PC-9 (cell line): ENCODE measurements around the gene TSC22D2. TPM values are rescaled to one million over a fixed set of nuclear protein-coding genes. Genes with fewer than 3 reads are reported as not detected.

Experiments used
- BruUV-seq: library from RNA; stranded (reverse); fragments of 400-500 nt; replicated peaks from 2 replicates; lab custom pipeline; 2021; lab: Mats Ljungman, UMichigan
- CTCF ChIA-PET: fragments of 300-600 bp; sonication (Branson Sonifier 250); formaldehyde crosslinking; loops from one replicate; lab custom pipeline; 2022; ENCODE audit warnings: antibody characterized with exemption; lab: Charles Lee
- POLR2A ChIA-PET: fragments of 300-600 bp; sonication (Branson Sonifier 250); formaldehyde crosslinking; loops from one replicate; lab custom pipeline; 2022; ENCODE audit warnings: antibody characterized with exemption; ENCODE audit not compliant: unreplicated experiment; lab: Charles Lee
- DNase-seq, 2 experiments: peaks; one replicate each; pipeline versions ENCODE4 v3.0.0 to v3.0.0-alpha.2; 2015 to 2022; ENCODE audit warnings: mixed read lengths in 1 of 2
- H2AFZ ChIP-seq: fragments of 200-600 bp; sonication (generic); 2 replicates; pipeline ENCODE4 v1.8.1; 2017; ENCODE audit warnings: antibody characterized with exemption
- H3F3A ChIP-seq: fragments of 200-600 bp; sonication (generic); 2 replicates; pipeline ENCODE4 v1.8.1; 2017; ENCODE audit warnings: antibody characterized with exemption, mild to moderate bottlenecking, low read depth; ENCODE audit not compliant: insufficient read depth
- H3K27ac ChIP-seq: fragments of 200-600 bp; sonication (generic); 2 replicates; pipeline ENCODE4 v1.6.1; 2016; ENCODE audit warnings: mixed run types
- H3K27me3 ChIP-seq: fragments of 200-600 bp; sonication (generic); 2 replicates; pipeline ENCODE4 v1.6.1; 2016; ENCODE audit warnings: low read depth, mixed run types; ENCODE audit not compliant: insufficient read depth
- H3K36me3 ChIP-seq: fragments of 200-600 bp; sonication (generic); 2 replicates; pipeline ENCODE4 v1.6.1; 2016; ENCODE audit warnings: low read depth, mixed run types
- H3K4me1 ChIP-seq: fragments of 200-600 bp; sonication (generic); replicated peaks from 2 replicates; pipeline ENCODE4 v1.6.1; 2016; ENCODE audit warnings: mixed run types; ENCODE audit not compliant: insufficient read depth
- H3K4me2 ChIP-seq: fragments of 200-600 bp; sonication (generic); 2 replicates; pipeline ENCODE4 v1.6.1; 2017; ENCODE audit warnings: mixed run types
- H3K4me3 ChIP-seq: fragments of 200-600 bp; sonication (generic); 2 replicates; pipeline ENCODE4 v1.6.1; 2016; ENCODE audit warnings: mixed run types
- H3K79me2 ChIP-seq: fragments of 200-600 bp; sonication (generic); 2 replicates; pipeline ENCODE4 v1.6.1; 2017; ENCODE audit warnings: low read depth, mixed run types
- H3K9me2 ChIP-seq: fragments of 200-600 bp; sonication (generic); 2 replicates; pipeline ENCODE4 v1.8.1; 2017; ENCODE audit warnings: mild to moderate bottlenecking; ENCODE audit not compliant: insufficient read depth
- H3K9me3 ChIP-seq: fragments of 200-600 bp; sonication (generic); 2 replicates; pipeline ENCODE4 v1.8.1; 2016; ENCODE audit warnings: low read depth; ENCODE audit not compliant: insufficient read depth
- H4K20me1 ChIP-seq: fragments of 200-600 bp; sonication (generic); 2 replicates; pipeline ENCODE4 v1.8.1; 2017; ENCODE audit not compliant: insufficient read depth
- CTCF ChIP-seq: fragments of 200-600 bp; sonication (generic); conservative IDR thresholded peaks from 2 replicates; pipeline ENCODE4 v1.6.1; 2017; ENCODE audit warnings: mixed run types, antibody characterized with exemption, mild to moderate bottlenecking, moderate library complexity
- EZH2 ChIP-seq: fragments of 200-600 bp; sonication (generic); IDR thresholded peaks from 2 replicates; pipeline ENCODE4 v1.8.0; 2017; ENCODE audit warnings: antibody characterized with exemption, low read depth
- intact Hi-C: fragments of 100-400 bp; cut with micrococcal nuclease; formaldehyde crosslinking; loops from one replicate; pipeline ENCODE4 v1.10.0; 2022; ENCODE audit not compliant: unreplicated experiment
- total RNA-seq: library from RNA; stranded (reverse); gene quantifications from 2 replicates; pipeline ENCODE4 v1.2.3, GENCODE V29; 2021

TSC22D2 gene
- total RNA-seq, 1 experiment from 2014 or later = 32.0 TPM

- H3K9me2 ChIP-seq = no peaks in the 10 kb centered on the region
- H3K27me3 ChIP-seq = no peaks in the 10 kb centered on the region
- H3K9me3 ChIP-seq = peaks cover 14% of the 10 kb centered on the region
- intact Hi-C loops = no loop called here
- H2AFZ ChIP-seq = no peak overlapping the region
- H3K4me1 ChIP-seq = peaks cover 4% of the 10 kb centered on the region
- no peaks in the 10 kb centered on the region for H3K36me3 ChIP-seq
- no peak for DNase-seq
- no peaks in the 10 kb centered on the region for H3K79me2 ChIP-seq
- H3K27ac ChIP-seq = no peak overlapping the region
- peaks cover 3% of the 10 kb centered on the region for H3F3A ChIP-seq
- TF ChIP-seq CTCF = no peak
- TF ChIP-seq EZH2 = no peak
- H3K4me3 ChIP-seq = no peak overlapping the region
- no peak overlapping the region for H3K4me2 ChIP-seq
- ChIA-PET POLR2A (no interaction called here), CTCF (interaction anchor here (0.6 kb wide), 1 partner anchor 72 kb away, joined by 3 read pairs; no protein-coding TSS in a partner anchor)
- no TSS peak for BruUV-seq
- no peaks in the 10 kb centered on the region for H4K20me1 ChIP-seq
Observed at GRCh38 chr3:150503402-150504099, 95.5 kb downstream of the TSC22D2 start.

GRCh38 chr3:150504483-150504882 is 96.4 kb downstream of the TSC22D2 start:
- BruUV-seq = no TSS peak

GRCh38 chr3:150508401-150508800 is 100.3 kb downstream of the TSC22D2 start:
- POLR2A ChIA-PET = interaction anchor here (0.6 to 1.0 kb wide), 2 partner anchors 218 to 1679 kb away, joined by 3 to 4 read pairs; no protein-coding TSS in a partner anchor
- no peaks in the 10 kb centered on the region for H4K20me1 ChIP-seq
- no peak overlapping the region for H3K27ac ChIP-seq
- no peak overlapping the region for H2AFZ ChIP-seq
- BruUV-seq = no TSS peak
- CTCF ChIA-PET = interaction anchor here (0.8 kb wide), 1 partner anchor 34 kb away, joined by 3 read pairs; no protein-coding TSS in a partner anchor
- H3K27me3 ChIP-seq = no peaks in the 10 kb centered on the region
- DNase-seq = no peak
- no peak for TF ChIP-seq EZH2
- H3F3A ChIP-seq = no peaks in the 10 kb centered on the region
- no peak overlapping the region for H3K4me3 ChIP-seq
- no peaks in the 10 kb centered on the region for H3K36me3 ChIP-seq
- no peaks in the 10 kb centered on the region for H3K79me2 ChIP-seq
- H3K9me3 ChIP-seq = peaks cover 4% of the 10 kb centered on the region; the same call in 1 of the 2 replicates
- no peak overlapping the region for H3K4me2 ChIP-seq
- no peaks in the 10 kb centered on the region for H3K9me2 ChIP-seq
- intact Hi-C loops = no loop called here
- no peaks in the 10 kb centered on the region for H3K4me1 ChIP-seq

More at GRCh38 chr3:150504483-150504882, 96.4 kb downstream of the TSC22D2 start:
- DNase-seq = no peak
- Histone ChIP-seq H3F3A (no peaks in the 10 kb centered on the region), H3K4me3 (no peak overlapping the region), H3K9me2 (no peaks in the 10 kb centered on the region), H2AFZ (no peak overlapping the region), H3K79me2 (no peaks in the 10 kb centered on the region), H3K4me1 (no peaks in the 10 kb centered on the region), H3K9me3 (peaks cover 9% of the 10 kb centered on the region), H4K20me1 (no peaks in the 10 kb centered on the region), H3K27me3 (no peaks in the 10 kb centered on the region), H3K36me3 (no peaks in the 10 kb centered on the region), H3K4me2 (no peak overlapping the region), H3K27ac (no peak overlapping the region)
- ChIA-PET POLR2A (no interaction called here), CTCF (no interaction called here)
- no peak for TF ChIP-seq CTCF
- no peak for TF ChIP-seq EZH2
- intact Hi-C loops = no loop called here
